HG02981 (cell line): ENCODE data around the gene SORCS3.

Experiments
- ATAC-seq: cut with Tn5 transposase; IDR thresholded peaks from one replicate; pipeline ENCODE4 v1.9.1; 2021; ENCODE audit warnings: mild to moderate bottlenecking, moderate library complexity; ENCODE audit not compliant: unreplicated experiment

The SORCS3 gene

DNA sequence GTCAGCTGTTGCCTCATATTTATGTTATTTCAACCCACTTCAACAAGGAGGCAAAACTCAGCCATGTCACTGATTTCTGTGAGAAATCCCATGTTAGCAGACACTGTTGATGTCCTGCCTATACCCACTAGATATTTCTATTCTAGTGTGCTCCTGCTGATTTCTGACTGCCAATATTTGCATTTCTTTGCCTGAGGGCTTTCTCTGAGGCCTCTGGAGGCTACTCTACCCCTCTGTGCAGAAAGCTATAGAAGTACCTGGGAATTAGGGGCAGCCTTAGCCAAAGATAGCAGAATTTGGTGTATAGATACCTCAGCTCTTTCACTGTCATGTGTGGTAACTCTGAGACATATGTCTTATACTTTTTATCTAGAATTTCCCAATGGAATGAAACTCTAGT, 348.8 kb downstream of the SORCS3 start:
- ATAC-seq, result no peak

DNA sequence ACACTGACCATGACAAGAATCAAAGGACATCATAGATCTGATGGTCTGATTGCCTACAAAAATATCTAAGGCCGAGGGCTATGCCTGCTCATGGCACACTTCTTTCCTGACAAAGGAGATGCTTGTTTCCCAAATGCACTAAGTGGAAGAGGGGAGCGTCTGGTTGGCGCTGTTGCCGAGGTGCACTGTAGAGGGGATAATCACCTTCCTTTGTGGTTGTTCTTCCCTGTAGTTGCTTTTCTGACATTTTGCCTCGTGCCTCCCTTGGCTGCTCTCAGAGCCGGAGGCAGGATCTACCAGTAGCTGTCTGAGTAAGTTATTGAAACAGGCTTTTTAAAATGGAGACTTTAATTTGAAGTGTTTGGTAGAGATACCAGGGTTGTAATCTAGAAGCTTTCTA, 352.0 kb downstream of the SORCS3 start:
- ATAC-seq, result no peak

DNA sequence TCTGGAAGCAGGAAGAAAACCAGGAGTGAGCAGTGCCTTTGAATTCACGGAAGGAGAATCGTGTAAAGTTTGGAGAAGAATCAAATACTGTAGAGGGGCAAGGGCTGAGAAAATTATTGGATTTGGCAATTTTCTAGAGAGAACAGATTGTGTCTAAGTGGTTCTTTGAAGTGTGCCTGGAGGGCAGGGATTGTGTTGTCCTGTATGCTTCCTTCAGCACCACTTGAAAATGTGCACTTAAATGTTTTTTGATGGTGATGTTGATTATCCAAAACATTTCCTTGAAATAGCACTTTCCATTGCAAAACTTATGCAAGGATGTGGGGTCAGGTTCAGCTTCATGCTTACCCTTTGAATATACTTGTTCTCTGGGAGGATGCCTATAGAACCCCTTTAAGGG, 360.2 kb downstream of the SORCS3 start:
- ATAC-seq, result no peak

DNA sequence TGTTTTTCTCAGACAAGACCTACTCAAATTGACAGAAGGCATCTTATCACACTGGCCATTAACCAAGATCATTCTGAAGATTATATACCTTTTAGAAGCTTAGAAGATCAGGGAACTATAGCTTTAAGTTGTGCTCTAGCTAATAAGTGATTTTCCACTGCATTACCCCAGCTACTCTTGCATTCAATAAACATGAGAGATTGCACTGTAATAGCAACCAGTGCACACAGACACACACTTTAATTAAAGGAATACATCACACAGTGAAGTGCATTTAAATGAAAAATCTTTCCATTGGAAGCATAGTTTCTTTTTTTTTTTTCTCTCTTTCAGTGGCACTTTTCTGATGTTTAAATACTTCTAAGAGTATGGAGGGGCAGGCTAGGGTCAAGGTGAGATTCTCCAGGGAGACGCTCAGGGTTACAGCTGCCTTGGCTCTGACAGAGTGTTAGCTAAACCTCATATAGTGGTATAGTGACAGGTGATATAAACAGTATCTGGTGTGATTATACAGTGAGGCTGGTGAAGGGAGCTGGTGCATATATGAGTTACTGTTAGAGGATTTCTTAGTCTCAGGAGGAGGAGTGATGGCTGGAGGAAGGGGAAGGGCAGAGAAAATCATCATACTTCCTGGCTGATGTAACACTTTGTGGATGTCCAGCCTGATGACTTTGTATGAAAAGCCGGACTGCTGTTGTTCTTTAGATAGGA, 369.5 kb downstream of the SORCS3 start:
- no peak for ATAC-seq

DNA sequence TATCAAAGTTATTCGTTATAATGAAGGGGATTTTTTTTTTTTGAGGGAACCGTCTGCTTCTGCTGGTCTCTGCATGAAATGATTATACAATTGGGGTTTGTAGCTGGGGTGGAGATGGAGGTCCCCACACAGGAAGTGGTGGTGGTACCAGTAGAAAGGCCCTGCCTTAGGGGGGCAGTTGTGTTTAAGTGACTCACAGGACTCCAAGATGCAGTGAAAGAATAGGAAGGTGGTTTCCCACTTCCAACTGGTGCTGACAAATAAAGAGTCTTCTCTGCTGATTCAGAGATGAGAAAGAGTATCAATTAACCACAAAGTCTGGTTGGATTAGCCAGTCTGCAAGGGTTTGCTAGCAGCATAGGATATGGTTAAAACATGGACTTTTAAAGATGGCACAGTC, 376.0 kb downstream of the SORCS3 start:
- ATAC-seq, result no peak

DNA sequence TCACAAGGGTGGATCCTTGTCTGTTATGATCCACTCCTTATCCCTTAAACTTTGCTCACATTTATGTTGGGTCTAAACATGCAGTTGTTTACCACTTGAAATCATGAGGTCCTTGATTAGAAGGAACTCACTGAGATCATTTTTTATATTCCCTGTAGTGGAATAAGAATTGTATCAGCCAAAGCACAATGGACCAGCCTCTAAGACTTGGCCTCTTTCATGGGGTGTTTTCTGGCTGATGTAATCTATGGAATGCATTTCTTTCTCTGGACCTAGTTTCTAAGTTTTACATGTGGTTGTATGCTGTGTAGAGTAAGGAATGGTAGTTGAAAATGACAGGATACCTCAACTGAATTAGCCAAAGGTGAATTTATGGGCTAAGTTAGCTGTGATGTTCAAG, 376.6 kb downstream of the SORCS3 start:
- no peak for ATAC-seq

DNA sequence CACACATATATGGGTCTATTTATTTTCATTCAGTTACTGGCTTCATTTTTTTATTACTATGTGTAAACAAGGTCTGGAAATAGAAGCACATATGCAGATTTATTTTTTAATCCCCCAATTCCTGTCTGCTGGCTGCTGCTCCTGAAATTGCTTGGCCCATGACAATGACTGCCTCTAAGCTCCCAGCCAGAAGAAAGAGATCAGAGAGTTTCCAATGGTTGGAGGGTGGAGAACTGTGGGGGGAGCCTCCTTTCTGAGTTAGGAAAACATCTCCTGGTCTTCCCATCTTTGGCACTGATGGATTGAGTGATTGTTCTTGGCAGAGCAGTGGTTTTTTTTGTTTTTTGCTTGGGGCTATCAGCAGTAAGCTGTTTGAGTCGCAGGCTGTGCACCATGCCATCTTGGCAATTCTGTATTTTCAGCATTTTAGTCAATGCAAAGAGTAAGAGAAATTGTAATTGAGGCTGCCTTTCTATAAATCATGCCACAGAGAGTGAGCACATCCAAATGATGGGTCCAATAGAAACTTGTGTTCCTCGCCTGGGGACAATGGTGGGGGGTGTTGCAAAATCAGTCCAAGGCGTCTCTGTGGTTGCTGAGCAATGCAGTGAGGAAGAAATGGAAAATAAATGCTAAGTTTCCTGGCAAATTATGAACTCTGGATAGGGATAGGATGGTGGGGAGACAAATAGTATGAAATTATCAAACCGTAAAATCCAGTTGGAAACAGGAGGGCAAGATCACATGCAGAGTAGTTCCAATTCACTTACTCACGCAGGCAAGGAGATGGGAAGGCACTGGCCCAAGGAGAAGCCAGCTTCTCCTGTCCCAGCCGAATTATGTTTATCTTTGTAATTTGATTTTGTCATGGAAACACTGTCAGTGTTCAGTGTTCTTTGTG, 382.4 kb downstream of the SORCS3 start:
- no peak for ATAC-seq

DNA sequence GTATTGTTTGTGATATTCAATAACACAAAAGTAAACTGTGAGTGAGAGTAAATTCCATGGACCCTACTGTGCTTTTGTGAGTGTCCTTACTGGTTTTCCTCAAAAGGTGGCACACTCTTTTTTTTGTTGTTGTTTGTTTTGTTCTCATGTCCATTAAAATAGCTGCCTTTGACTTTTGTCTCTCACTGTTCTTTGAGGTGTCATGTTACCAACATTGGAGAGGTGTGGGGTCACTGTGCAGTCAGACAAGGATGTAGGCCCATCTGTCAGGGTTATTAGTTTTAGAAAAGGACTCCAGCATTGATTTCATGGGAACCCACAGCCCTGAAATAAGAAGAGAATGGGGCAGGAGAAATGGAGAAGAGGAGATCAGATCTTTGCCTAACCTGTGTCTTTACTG, 383.1 kb downstream of the SORCS3 start:
- ATAC-seq, result no peak

DNA sequence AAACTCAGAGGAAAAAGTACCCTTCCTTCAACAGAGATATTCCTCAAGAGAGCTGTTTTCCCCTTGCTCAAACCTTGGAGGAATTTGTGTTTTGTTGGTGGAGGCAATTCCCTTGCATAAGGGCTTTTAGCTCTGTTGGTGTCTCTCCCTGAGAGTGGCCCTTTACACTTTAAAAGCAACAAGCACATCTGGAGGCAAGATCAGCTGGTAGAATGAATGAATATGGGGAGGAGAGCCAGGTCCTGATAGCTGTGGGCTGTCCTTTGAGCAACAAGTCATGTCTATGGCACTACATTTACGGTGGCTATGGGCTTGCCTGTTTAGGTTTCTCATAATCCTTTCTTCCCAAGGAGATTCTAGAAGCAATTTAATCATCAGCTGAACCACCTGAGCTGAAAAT, 384.0 kb downstream of the SORCS3 start:
- no peak for ATAC-seq

DNA sequence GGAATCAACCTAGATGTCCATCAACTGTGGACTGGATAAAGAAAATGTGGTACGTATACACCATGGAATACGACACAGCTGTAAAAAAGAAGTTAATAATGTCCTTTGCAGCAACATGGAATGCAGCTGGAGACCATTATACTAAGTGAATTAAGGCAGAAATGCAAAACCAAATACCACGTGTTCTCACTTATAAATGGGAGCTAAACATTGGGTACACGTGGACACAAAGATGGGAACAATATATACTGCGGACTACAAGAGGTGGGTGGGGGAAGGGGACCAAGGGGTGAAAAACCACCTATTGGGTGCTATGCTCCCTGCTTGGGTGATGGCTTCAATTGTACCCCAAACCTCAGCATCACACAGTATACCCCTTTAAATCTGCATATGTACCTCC, 385.5 kb downstream of the SORCS3 start:
- no peak for ATAC-seq

DNA sequence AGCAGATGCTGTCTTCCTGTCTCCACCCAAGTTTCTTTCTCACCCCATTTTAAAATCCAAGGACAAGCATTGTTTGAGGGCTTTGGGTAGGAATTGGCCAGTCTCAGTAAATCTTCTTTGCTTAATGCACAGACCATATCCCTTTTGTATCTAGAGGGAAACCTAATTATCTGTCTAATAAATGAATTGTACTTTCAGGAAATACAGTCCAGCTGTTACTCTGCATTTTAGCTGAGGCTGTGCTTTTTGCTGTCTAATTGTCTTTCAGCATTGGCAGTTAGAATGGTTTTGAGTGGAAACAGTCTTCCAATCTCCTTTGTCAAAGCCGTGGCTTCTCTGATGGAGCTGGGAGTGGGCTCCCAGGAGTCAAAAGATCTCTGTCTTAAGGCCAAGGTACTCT, 388.2 kb downstream of the SORCS3 start:
- ATAC-seq, result no peak

DNA sequence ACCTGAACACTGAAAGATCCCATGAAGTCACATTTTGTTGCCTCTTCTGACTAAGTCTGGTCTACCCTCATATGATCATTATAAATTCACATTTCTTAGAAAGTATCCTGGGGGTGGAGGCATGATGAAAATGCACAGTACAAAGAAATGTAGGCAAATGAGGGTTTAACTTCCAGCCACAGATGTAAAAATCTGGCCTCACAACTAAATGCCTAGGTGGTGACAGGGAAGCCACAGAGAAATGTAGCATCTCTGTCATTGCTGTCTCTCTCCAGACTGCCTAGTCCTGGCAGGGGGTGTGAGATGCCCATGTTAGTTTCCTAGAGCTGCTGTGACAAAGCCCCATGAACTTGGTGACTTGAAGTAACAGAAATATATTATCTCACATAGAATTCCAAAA, 395.9 kb downstream of the SORCS3 start:
- ATAC-seq, result no peak

DNA sequence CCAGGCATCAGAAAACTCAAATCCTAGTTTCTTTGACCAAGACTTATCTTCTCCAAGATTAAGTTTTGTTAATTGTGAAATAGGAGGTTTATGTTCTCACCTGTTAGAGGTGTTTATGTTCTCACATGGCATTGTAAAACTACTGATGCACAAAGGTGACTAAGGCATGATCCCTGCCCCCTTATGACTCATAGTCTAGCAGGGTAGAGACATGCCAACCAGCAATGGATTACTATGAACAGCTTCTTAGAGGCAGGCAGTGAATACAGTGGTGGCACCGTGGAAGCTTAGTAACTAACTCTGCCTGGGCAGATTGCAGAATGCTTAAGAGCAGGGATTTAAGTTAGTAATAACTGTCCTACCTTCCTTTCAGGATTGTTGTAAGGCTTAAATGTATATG, 400.9 kb downstream of the SORCS3 start:
- no peak for ATAC-seq

DNA sequence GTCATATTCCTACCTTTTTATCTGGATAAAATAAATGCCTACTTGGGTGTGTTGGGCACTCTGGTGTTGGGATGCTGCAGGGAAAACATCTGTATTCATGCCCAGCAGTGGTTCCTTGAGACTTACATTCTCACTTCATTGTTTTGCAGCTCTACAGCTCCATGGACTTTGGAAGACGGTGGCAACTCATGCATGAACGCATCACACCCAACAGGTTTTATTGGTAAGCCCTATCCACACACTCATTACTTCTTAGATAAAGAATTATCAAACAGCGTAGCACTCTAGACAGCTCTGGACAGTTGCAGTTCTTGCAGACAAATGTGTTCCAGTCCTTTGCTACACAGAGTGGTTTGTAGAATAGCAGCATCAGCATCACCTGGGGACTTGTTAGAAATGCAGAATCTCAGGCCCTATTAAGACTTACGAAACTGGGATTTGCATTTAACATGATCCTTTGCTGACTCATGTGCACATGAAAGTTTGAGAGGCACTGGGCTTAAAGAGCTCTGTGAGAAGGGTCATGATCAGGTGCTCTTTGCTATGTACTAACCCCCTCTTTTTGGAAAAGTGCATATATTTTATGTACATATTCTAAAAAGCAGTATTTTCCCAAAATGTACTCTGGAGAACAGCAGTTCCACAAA, 401.9 kb downstream of the SORCS3 start:
- ATAC-seq, result no peak

DNA sequence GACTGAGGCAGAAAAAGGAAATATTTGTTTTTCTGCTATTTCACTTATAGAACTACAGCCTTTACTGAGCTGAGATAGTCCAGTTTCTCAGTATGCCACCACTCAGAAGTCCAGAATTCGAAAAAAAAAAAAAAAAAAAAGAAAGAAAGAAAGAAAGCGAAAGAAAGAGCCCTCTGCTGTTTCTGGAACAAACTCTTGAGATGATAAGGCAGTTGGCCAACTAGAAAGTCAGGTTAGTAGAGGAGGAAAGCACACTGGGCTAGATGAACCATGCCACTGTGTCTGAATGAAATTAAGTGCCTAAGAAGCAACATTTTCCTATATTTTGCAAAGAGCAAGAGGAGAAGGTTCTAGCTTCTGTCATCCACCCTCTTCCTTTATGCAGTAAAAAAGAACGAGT, 403.8 kb downstream of the SORCS3 start:
- ATAC-seq, result no peak

DNA sequence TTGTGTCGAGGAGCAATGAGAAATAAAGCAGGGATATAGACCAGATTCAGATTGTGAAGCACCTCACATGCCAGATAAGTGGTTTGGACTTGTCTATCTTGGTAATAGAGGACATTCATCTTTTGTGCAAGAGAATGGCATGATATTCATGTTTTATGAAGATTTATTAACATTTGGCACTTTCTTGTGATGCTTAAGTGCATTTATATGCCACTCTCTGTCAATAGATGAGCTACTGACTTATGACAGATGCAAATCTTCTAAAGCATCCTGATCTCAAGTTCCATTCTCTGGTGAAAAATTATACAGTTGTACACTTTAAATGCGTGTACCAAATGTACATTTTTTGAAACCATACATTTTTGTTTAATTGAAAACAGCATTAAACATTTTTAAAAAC, 415.3 kb downstream of the SORCS3 start:
- ATAC-seq, result no peak

DNA sequence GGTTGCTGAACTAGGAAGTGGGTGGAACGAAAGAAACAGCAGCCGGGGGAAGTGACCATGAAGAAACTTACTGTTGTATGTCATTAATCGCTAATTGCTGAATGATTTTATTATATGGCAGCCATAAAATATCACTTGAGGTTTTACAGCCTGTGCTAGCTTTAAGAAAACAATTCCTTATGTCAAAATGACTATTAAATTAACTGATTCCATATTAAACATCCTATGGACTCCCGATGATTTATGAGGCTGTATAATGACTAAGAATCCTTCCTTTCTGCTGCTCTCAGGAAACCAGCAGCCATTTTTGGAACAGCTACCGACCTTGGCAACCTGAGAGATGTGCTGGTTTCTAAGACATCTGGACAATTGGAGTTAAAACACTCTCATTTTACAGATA, 421.9 kb downstream of the SORCS3 start:
- ATAC-seq, result no peak

DNA sequence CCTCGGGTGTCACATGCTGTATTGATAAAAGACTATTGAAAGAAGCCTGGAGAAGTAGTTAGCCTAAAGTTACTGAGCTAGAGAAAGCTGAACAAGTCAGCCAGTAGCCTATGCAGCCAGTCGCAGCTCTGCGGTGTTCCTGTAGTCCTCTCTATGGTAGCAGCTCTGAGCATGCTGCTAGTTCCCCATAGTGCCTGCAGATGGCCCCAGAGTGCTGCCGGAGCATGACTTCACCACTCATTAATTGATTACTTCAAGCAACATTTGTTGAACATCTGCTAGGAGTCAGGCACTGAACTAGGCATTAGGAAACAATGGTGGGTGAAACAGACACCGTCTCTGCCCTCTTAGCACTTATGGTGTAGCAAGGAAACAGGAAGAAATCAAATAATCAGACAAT, 422.7 kb downstream of the SORCS3 start:
- ATAC-seq, result peak; percentile 69

DNA sequence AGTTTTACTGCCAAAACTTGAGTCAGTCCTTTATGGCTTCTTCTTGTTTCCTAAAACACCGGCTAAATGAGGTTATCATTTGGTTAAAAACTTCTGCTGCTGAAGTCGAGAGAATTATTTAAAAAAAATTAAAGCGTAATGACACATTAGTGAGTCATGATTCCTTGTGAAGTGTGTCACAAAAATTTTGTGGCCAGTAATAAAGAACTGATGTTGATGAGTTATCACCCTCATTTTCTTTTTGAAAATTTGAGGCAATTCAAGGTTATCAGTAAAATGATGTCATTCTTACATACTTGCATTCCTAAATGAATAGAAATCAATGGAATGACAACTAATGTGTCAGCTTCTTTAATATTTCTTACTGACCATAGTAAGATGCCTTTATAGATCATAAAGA, 427.4 kb downstream of the SORCS3 start:
- no peak for ATAC-seq

DNA sequence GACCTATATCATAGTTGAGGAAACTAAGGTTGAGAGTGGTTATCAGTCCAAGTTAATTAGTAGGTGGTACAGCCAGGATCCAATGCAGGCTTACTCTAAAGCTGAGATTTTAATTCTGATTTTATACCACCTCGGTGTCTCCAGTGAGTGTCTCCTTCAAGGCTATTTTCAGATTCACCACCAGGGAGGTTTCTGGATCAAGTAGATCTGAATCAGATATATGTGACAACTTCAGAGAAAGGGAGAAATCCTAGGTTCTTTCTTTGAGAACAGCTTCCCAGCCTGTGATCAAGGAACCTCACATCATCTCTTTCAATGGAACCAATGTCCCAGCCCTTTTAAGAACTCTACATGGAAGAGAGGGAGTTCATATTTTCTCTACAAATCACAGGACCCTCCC, 429.2 kb downstream of the SORCS3 start:
- ATAC-seq, result no peak

DNA sequence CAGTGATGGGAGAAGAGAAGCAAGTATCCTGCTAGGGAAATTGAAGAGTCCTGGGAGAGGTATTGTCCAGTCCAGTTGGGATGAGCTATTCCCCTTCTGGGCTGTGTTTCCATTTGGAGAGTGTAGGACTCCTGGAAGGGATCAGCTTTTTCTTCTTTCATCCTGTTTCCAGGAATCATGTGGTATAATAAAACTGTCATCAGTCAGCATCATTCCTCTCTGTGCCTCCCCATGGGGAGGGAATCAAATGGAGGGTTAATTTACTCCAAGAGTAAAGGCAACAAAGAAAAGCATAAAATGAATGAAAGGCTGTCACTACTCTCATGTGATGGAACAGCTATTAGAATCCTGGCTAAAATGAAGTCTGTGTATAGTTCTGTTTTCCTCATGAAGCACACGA, 429.9 kb downstream of the SORCS3 start:
- ATAC-seq, result no peak

DNA sequence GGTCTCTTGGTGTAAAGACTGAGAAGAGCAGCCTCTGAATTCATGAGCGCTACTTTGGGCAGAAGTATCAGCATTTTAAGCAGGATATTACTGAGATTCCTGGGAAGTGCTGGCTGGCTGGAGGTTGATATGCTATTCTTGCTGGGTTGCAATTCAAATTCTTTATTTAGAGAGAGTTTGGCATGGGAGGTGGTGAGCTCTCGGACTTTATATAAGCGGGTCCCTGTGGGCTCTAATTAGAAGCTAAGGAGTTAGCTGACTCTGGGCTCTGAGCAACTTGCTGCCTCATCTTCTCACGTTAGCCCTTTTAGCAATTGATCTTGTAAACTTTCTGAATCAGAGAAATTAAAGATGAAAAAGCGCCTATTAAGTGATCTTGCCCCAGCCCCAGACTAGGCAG, 430.9 kb downstream of the SORCS3 start:
- no peak for ATAC-seq
